IPS-NIHi7 (cell line): Measurements from ENCODE around the gene TNFRSF8.

Experiments used
- DNase-seq: peaks from one replicate; pipeline ENCODE4 v3.0.0; 2012; ENCODE audit warnings: mixed read lengths; ENCODE audit errors: extremely low spot score

Gene TNFRSF8

GRCh38 chr1:12140515-12141162 lies 77.5 kb downstream of the TNFRSF8 start:
- no peak for DNase-seq

GRCh38 chr1:12141163-12141850 lies 78.2 kb downstream of the TNFRSF8 start:
- DNase-seq: no peak

- DNase-seq: no peak
Observed at GRCh38 chr1:12142141-12142823, 79.2 kb downstream of the TNFRSF8 start.

DNA sequence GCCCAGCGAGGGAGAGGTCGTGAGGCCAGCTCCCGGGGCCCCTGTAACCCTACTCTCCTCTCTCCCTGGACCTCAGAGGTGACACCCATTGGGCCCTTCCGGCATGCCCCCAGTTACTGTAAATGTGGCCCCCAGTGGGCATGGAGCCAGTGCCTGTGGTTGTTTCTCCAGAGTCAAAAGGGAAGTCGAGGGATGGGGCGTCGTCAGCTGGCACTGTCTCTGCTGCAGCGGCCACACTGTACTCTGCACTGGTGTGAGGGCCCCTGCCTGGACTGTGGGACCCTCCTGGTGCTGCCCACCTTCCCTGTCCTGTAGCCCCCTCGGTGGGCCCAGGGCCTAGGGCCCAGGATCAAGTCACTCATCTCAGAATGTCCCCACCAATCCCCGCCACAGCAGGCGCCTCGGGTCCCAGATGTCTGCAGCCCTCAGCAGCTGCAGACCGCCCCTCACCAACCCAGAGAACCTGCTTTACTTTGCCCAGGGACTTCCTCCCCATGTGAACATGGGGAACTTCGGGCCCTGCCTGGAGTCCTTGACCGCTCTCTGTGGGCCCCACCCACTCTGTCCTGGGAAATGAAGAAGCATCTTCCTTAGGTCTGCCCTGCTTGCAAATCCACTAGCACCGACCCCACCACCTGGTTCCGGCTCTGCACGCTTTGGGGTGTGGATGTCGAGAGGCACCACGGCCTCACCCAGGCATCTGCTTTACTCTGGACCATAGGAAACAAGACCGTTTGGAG lies 80.0 kb downstream of the TNFRSF8 start:
- no peak for DNase-seq

DNA sequence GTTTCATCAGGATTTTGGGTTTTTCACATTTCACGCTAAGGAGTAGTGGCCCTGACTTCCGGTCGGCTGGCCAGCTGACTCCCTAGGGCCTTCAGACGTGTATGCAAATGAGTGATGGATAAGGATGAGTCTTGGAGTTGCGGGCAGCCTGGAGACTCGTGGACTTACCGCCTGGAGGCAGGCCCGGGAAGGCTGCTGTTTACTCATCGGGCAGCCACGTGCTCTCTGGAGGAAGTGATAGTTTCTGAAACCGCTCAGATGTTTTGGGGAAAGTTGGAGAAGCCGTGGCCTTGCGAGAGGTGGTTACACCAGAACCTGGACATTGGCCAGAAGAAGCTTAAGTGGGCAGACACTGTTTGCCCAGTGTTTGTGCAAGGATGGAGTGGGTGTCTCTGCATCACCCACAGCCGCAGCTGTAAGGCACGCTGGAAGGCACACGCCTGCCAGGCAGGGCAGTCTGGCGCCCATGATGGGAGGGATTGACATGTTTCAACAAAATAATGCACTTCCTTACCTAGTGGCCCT lies 80.6 kb downstream of the TNFRSF8 start:
- DNase-seq: no peak

DNA sequence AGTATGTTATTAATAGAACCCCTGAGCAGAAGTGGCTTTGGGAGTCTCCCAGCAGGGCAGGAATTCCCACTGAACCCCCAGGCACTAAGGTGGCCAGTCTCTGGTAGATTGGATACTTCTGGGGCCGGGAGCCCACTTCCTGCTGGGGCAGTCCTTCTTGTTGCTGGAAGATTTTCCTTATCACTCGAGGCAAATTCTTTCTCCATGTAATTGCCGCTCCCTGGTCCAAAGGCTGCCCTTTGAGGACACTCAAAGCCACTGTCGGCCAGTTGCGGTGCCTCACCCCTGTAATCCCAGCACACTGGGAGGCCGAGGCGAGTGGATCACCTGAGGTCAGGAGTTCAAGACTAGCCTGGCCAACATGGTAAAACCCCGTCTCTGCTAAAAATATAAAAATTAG lies 81.1 kb downstream of the TNFRSF8 start:
- no peak for DNase-seq

GRCh38 chr1:12144969-12145368 lies 81.9 kb downstream of the TNFRSF8 start:
- DNase-seq: no peak

DNA sequence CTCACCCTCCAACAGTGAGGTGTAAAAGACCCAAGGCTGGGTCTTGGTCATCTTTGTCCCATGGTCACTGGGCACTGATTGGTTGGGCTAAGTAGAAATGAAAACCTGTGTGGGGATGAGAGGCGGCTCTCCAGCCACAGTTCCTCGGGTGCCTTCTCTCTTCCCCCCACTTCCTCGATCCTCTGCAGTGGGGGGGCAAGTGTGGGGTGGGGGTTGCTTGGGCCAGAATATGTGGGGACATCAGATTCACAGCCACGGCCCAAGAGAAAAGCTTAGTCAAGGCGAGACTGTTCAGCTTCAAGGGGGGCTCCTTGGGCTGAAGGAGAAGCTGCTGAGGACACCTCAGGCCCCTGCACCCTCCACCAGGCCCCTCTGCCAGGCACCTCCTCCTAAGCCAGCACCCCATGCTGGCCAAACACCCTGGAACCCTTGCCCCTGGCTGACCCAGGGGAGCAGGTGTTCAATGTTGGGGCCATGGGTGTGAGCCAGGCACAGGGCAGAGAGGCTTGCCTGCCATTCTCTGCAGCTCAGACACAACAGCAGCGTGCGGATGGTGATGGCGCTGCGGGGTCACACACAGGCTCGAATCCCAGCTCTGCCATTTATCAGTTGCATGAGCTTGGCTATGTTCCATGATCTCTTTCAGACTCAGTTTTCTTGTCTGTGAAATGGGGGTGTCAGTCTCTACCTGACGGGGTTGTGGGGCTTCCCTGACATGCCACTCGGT lies 82.7 kb downstream of the TNFRSF8 start:
- no peak for DNase-seq

- no peak for DNase-seq
Observed at GRCh38 chr1:12146343-12147112, 83.4 kb downstream of the TNFRSF8 start.

DNA sequence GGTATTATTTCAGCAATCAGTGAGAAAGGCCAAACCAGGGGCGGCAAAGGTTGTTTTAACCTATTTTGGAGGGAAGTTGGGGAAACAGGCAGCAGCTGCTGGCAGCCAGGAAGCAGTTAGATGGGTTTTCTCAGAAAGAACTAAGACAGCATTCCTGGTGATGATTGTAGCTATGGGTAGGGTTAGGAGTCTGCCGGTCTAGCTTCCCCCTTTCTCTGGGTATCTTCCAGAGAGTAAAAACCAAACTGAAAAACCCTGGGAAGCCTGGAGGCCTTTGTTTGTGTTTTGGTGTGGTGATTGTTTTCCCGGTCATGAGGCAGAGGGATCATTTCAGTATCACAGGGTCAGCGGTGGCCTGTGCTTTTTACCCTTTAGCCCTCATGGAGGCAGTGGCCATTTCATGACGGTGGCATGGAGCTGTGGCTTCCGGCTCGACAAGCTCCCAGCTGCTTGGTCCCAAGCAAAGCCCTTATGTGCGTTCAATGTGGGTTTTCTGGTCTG lies 84.1 kb downstream of the TNFRSF8 start:
- DNase-seq: no peak

DNA sequence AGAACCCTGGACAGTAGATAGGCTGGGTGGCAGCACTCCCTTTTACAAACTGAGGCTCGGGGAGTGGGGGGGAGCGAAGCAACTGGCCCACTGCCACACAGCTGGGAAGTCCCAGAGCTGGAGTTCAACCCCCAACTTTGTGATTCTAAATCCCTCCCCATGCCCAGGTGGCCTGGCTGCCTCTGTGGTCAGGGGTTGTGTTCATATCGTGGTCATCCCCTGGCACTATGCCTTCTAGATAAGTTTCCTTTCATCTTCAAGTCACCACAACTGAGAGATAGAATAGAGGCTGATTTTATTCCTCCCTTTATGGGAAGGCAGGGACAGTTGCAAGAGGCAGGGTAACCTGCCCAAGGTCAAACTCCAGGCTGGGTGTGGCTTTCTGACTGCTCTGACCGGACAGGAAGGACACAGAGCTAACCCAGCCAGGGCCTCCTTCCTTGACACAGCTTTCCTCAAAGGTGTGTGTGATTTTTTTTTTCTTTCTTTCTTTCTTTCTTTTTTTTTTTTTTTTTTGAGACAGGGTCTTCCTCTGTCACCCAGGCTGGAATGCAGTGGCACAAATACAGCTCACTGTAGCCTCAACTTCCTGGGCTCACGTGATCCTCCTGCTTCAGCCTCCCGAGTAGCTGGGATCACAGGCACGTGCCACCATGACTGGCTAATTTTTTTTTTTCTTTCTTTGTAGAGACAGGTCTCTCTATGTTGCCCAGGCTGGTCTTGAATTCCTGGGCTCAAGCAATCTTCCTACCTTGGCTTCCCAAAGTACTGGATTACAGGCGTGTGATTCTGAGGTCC lies 85.3 kb downstream of the TNFRSF8 start:
- no peak for DNase-seq

DNA sequence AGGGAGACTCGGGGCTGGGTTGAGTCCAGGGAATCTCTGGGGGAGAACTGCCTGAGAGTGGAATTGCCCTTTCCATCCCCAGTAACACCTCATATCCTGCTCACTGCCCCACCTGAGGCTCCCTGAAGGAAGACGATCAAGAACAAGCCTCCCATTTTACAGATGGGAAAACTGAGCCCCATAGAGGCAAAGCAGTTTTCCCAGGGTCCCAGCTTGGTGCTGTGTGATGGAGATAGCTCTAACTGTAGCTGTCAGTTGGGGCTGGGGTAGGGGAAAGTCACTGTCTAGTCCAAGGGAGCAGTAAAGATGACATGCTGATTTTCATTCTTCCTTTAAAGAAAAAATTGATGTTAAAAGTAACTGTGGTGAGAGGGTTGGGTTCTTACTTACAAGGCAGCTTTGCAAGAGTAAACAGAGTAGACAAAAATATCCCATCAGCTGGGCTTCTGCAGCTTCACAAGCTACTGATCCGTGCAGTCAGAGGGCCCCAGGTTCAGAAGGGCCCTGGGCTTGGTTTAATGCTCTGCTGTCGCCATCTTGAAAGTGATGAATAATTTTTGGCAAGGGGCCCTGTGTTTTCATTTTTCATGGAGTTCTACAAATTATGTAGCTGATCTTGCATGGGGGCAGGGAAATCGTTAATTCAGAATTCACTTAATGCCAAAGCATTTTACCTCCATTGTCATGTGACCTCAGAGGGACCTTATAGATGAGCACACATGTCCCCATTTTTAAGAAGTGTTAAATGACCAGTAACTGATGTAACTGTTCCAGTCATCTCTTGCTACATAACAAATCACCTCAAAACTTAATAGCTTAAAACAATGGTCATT lies 86.1 kb downstream of the TNFRSF8 start:
- no peak for DNase-seq

DNA sequence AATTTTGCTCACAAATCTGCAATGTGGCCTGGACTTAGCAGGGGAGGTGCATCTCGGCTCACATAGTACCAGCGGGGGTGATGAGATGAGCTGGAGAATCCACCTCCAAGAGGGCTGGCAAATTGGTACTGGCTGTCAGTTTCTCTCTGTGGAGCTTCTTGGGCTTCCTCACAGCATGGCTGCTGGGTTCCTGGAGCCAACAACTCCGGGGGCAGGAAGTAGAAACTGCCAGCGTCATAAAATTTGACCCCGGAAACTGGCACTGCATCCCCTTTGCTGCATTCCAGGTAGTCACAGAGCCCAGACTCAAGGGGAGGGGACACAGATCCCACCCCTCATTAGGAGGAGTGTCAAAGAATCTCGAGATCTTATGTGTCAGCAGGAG lies 86.7 kb downstream of the TNFRSF8 start:
- DNase-seq: no peak

DNA sequence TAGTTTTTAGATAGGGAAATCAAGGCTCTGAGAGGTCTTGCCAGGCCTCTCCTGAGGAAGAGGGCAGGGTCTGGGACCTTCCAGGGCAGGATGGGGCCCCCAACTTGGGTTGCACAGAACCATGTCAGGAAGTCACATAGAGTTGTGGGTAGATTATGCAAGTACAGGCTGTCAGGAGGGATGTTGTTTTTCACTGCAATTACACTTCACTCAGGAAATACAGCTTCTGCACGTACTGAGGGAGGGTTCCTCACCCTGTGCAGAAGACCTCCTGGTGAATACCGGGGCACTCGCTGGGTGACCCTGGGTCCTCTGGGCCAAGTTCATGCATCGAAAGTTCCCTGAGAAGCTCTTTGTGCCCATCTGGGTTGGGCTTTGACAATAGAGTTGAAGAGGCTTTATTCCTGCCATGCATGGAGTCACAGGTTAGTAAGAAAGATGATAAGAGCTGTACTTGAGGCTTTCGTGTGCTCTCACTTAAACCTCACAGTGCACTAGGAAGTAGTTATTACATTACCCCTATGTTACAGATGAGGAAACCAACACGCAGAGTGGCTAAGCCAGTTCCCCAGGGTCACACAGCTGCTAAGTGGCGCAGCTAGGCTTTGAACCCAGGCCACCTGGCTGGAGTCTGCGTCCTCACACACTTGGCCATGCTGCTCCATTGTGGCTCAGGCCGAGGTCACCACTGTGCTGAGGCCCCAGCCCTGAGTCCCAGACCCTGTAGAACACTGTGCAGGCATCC lies 87.5 kb downstream of the TNFRSF8 start:
- DNase-seq: no peak

- no peak for DNase-seq
Observed at GRCh38 chr1:12151465-12151864, 88.4 kb downstream of the TNFRSF8 start.

GRCh38 chr1:12152113-12152891 lies 89.2 kb downstream of the TNFRSF8 start:
- DNase-seq: no peak

- no peak for DNase-seq
Observed at GRCh38 chr1:12153181-12153785, 90.2 kb downstream of the TNFRSF8 start.
